HepG2 (cell line): ENCODE data around the gene ADM. TPM values are rescaled to one million over a fixed set of nuclear protein-coding genes. Genes with fewer than 3 reads are reported as not detected.
A peak's percentile ranks its signal among the peaks of the same experiment; 100 is the strongest.

Experiments used
- ATF1 ChIP-seq: IDR thresholded peaks from 2 replicates; pipeline ENCODE4 v1.6.1; 2016; ENCODE audit warnings: mild to moderate bottlenecking, control low read depth
- BRCA1 ChIP-seq: sonication (generic); formaldehyde crosslinking; IDR thresholded peaks from 2 replicates; pipeline ENCODE4 v1.4.0; 2020; ENCODE audit warnings: missing genetic modification reagents
- CCDC6 ChIP-seq: sonication (generic); formaldehyde crosslinking; IDR thresholded peaks from 2 replicates; pipeline ENCODE4 v1.8.1; 2022; ENCODE audit warnings: mild to moderate bottlenecking, missing genetic modification reagents, moderate library complexity
- GABPA ChIP-seq, 2 experiments: IDR thresholded peaks; 2 replicates each; pipeline ENCODE4 v1.6.1; 2011 to 2016; ENCODE audit warnings: low read depth in 2 of 2, low read length in 1 of 2, missing biosample characterization in 1 of 2, missing genetic modification characterization in 1 of 2
- GLI4 ChIP-seq: sonication (generic); formaldehyde crosslinking; IDR thresholded peaks from 2 replicates; pipeline ENCODE4 v1.5.1; 2020; ENCODE audit warnings: missing genetic modification reagents, mild to moderate bottlenecking, moderate library complexity, borderline replicate concordance
- KDM3A ChIP-seq: IDR thresholded peaks from 2 replicates; pipeline ENCODE4 v1.6.1; 2018; ENCODE audit warnings: low read depth, missing compliant biosample characterization
- MED1 ChIP-seq: sonication (generic); formaldehyde crosslinking; IDR thresholded peaks from 2 replicates; pipeline ENCODE4 v1.4.0; 2020; ENCODE audit warnings: missing genetic modification reagents
- MXD4 ChIP-seq: IDR thresholded peaks from 2 replicates; pipeline ENCODE4 v1.6.1; 2016; ENCODE audit warnings: mild to moderate bottlenecking, missing biosample characterization, missing genetic modification reagents
- POGZ ChIP-seq: sonication (generic); formaldehyde crosslinking; IDR thresholded peaks from 2 replicates; pipeline ENCODE4 v1.4.0; 2020; ENCODE audit warnings: mild to moderate bottlenecking, missing genetic modification reagents
- POLR2G ChIP-seq: fragments of 200-400 bp; formaldehyde crosslinking; IDR thresholded peaks from 2 replicates; pipeline ENCODE4 v1.6.1; 2018; ENCODE audit warnings: mild to moderate bottlenecking, low read depth, low read length, moderate library complexity
- RXRB ChIP-seq: IDR thresholded peaks from 2 replicates; pipeline ENCODE4 v1.6.1; 2016; ENCODE audit warnings: borderline replicate concordance, missing genetic modification reagents, missing compliant biosample characterization
- SKIL ChIP-seq: sonication (generic); formaldehyde crosslinking; IDR thresholded peaks from 2 replicates; pipeline ENCODE4 v1.8.0; 2022; ENCODE audit warnings: missing genetic modification reagents, mild to moderate bottlenecking, moderate library complexity, borderline replicate concordance
- SOX13 ChIP-seq, 3 experiments: fragments of 450-650 bp in 1 of 3; sonication (generic) in 1 of 3; formaldehyde crosslinking in 1 of 3; IDR thresholded peaks in 2 of 3; conservative IDR thresholded peaks in 1 of 3; 2 replicates each; pipeline versions ENCODE4 v1.5.0 to v1.6.1; 2016 to 2020; ENCODE audit warnings: antibody characterized with exemption in 1 of 3, mild to moderate bottlenecking in 1 of 3, missing compliant biosample characterization in 1 of 3, missing genetic modification reagents in 1 of 3, moderate library complexity in 1 of 3
- SP5 ChIP-seq: IDR thresholded peaks from 2 replicates; pipeline ENCODE4 v1.6.1; 2016; ENCODE audit warnings: low read depth, borderline replicate concordance
- TCF12 ChIP-seq, 2 experiments: fragments of 450-650 bp in 1 of 2; sonication (generic) in 1 of 2; formaldehyde crosslinking in 1 of 2; IDR thresholded peaks; 2 replicates each; pipeline versions ENCODE4 v1.6.1 to v1.8.0; 2017 to 2022; ENCODE audit warnings: antibody characterized with exemption in 1 of 2, mild to moderate bottlenecking in 1 of 2, missing genetic modification reagents in 1 of 2, moderate library complexity in 1 of 2
- ZFP90 ChIP-seq: sonication (generic); formaldehyde crosslinking; IDR thresholded peaks from 2 replicates; pipeline ENCODE4 v1.8.0; 2022; ENCODE audit warnings: missing genetic modification reagents, mild to moderate bottlenecking, inconsistent platforms, borderline replicate concordance
- ZNF12 ChIP-seq: sonication (generic); formaldehyde crosslinking; IDR thresholded peaks from 2 replicates; pipeline ENCODE4 v1.5.0; 2020; ENCODE audit warnings: missing genetic modification reagents
- ZNF569 ChIP-seq: sonication (generic); formaldehyde crosslinking; IDR thresholded peaks from 2 replicates; pipeline ENCODE4 v1.5.0; 2020; ENCODE audit warnings: mild to moderate bottlenecking, missing genetic modification reagents, moderate library complexity, borderline replicate concordance
- ZNF580 ChIP-seq: IDR thresholded peaks from 2 replicates; pipeline ENCODE4 v1.6.1; 2016; ENCODE audit warnings: low read depth, borderline replicate concordance
- ZNF598 ChIP-seq: sonication (generic); formaldehyde crosslinking; IDR thresholded peaks from 2 replicates; pipeline ENCODE4 v1.5.1; 2020; ENCODE audit warnings: mild to moderate bottlenecking, missing genetic modification reagents, borderline replicate concordance
- ZNF772 ChIP-seq: sonication (generic); formaldehyde crosslinking; IDR thresholded peaks from 2 replicates; pipeline ENCODE4 v1.5.0; 2020; ENCODE audit warnings: mild to moderate bottlenecking, missing genetic modification reagents
- polyA plus RNA-seq, 8 experiments: library from polyadenylated mRNA; depleted of rRNA in 3 of 8; stranded (reverse) in 7 of 8; unstranded in 1 of 8; fragments of >200 nt; fragmentation: Illumina TruSeq in 4 of 8; extraction: Trizol in 4 of 8; gene quantifications; 2 replicates each; pipeline versions ENCODE4 v1.2.1 to v1.2.3, GENCODE V29; 2011 to 2016; ENCODE audit warnings: low read depth in 4 of 8, missing spikeins in 1 of 8, mixed read lengths in 1 of 8; ENCODE audit not compliant: insufficient read depth in 1 of 8
- total RNA-seq, 5 experiments: library from RNA; depleted of rRNA; stranded (reverse); fragments of >200 nt; fragmentation: Illumina TruSeq; extraction: Trizol; gene quantifications; 2 replicates each; pipeline ENCODE4 v1.2.3, GENCODE V29; 2016; ENCODE audit warnings: low read depth in 1 of 5
- TF ChIP-seq, protein P1 (sequence below): sonication (generic); formaldehyde crosslinking; IDR thresholded peaks from 2 replicates; pipeline ENCODE4 v1.8.1; 2023; ENCODE audit warnings: mild to moderate bottlenecking, moderate library complexity, missing genetic modification reagents

The ADM gene
- total and polyA plus RNA-seq, 2 of the 13 experiments (the other 11 are each of a cell fraction or from before 2014, with no cell fraction given): 10.7 to 26.1 TPM

- TF ChIP-seq ZNF12 (CRISPR knock-in tag) (peak; percentile 39; the same call in 1 of the 2 replicates), TCF12 (IDR thresholded peaks at IDR 0.05) (no peak), TCF12 (CRISPR knock-in tag; IDR thresholded peaks at IDR 0.05) (no peak), SOX13 (IDR thresholded peaks at IDR 0.05) (no peak), SOX13 (CRISPR knock-in tag; conservative IDR thresholded peaks at IDR 0.05 in 1 of 2, IDR thresholded peaks at IDR 0.05 in 1 of 2) (peak in 1 of 2 experiments; percentile 63; a peak in 2 of 4 replicates), POGZ (peak; percentile 84), SP5 (CRISPR knock-in tag) (peak; percentile 72; the same call in 1 of the 2 replicates), ZNF598 (CRISPR knock-in tag) (peak; percentile 74; the same call in 1 of the 2 replicates), CCDC6 (CRISPR knock-in tag) (peak; percentile 59; the same call in 1 of the 2 replicates), GABPA (IDR thresholded peaks at IDR 0.05; ENCODE audit: low read depth, low read length) (no peak), GABPA (CRISPR knock-in tag; IDR thresholded peaks at IDR 0.05; ENCODE audit: low read depth) (0 out of 2 replicates have a peak, but pooled peaks have one; percentile 33), POLR2G (peak; percentile 55; the same call in 1 of the 2 replicates), SKIL (CRISPR knock-in tag) (peak; percentile 44; the same call in 1 of the 2 replicates), MED1 (CRISPR knock-in tag) (peak; percentile 77; the same call in 1 of the 2 replicates), ATF1 (CRISPR knock-in tag) (no peak), ZNF580 (CRISPR knock-in tag) (peak; percentile 62; the same call in 1 of the 2 replicates), ZNF772 (CRISPR knock-in tag) (peak; percentile 85; the same call in 1 of the 2 replicates), RXRB (CRISPR knock-in tag) (peak; percentile 82), ZNF569 (CRISPR knock-in tag) (0 out of 2 replicates have a peak, but pooled peaks have one; percentile 72), BRCA1 (CRISPR knock-in tag) (no peak), ZFP90 (CRISPR knock-in tag) (peak; percentile 43; the same call in 1 of the 2 replicates), GLI4 (0 out of 2 replicates have a peak, but pooled peaks have one; percentile 58), MXD4 (CRISPR knock-in tag) (peak; percentile 40; the same call in 1 of the 2 replicates), KDM3A (0 out of 2 replicates have a peak, but pooled peaks have one; percentile 75)
- TF ChIP-seq, protein P1, sequence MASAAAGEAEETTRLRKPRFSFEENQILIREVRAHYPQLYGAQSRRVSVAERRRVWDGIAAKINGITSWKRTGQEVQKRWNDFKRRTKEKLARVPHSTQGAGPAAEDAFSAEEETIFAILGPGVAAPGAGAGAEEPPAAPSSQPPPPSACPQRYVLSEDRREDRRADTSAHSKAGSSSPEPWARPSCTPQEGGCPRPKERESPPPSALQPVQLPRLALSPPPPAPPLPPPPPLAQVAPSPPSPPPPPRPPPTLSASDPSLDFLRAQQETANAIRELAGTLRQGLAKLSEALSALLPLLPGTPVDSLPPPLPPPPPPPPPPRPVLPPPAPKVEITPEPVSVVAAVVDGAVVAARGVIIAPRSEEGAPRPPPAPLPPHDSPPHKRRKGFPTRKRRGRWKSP: peak; percentile 87; the same call in 1 of the 2 replicates
These were observed 15.8 kb upstream of the ADM start (continued) for GRCh38 chr11:10288881-10289764.
